ENCODE measurements around the gene C16orf92.

DNA sequence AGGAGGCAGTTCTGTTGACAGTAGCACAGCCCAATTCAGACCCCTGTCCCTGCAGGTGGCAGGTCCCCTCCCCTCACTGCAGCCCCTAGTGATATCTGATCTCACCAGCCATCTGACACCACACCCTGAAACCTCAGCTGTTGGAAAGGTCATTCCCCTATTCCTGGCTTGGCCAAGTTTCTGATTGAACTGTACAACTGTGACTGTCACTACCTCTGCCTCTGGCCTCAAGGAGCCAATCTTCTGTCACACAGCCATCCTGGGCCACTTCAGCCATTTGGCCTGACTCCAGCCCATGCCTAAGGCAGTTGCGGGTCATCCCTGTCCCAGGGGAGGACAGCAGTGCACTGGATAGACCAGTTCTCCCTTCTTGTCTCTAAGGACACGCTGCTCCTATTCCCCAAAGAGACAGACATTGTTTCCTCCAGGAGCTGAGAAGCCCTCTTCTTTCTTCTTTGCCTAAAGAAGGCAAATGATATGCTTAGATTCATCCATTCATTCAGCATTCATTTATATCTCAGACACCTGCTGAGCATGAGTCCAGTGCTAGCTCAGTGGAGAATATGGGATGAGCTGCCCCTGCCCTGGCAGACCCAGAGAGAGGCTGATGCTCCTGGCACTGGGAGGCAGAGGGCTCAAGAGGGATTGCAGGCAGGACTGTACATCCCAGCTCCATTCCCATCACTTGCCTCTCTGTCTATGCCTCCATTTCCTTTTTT is 38.0 kb downstream of the C16orf92 start:
- TF ChIP-seq GATA2 (IDR thresholded peaks at IDR 0.05; ENCODE audit: low read depth, low read length) (no peak), GATA3 (IDR thresholded peaks at IDR 0.05; ENCODE audit: low read depth, low read length) (no peak)

Measured in SH-SY5Y (cell line).